ENCODE measurements around the gene CIPC.

CIPC gene

DNA sequence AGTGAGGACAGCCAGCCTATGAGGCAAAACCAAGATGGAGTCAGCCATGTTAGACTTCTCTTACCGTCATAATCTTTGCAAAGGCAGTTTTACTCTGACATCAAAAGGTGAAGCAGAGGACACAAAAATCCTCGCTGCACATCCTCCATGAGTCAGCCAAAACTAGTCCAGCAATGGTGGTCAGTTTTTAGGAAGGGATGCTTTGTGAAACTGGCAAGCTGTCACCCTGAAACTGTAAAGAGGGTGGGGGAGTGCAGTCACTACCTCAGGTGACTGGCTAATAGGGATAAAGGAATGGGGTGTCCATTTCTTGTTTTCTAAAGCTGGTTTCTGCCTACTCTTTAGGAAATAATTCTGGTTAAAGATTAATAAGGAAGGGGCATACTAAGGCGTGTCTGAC is 5.4 kb upstream of the CIPC start:
- H3K4me2 ChIP-seq (ENCODE audit: insufficient read depth, low read length) = no peak overlapping the region
- H3K9ac ChIP-seq (ENCODE audit: low read depth, low read length) = no peak overlapping the region
- ATAC-seq (ENCODE audit: insufficient read depth, low read depth) (no peak), DNase-seq (no peak)
- H4K20me1 ChIP-seq (ENCODE audit: insufficient read depth, low read length) = no peaks in the 10 kb centered on the region
- H2AFZ ChIP-seq (ENCODE audit: low read depth, low read length) = no peak overlapping the region
- H3K79me2 ChIP-seq (ENCODE audit: insufficient read depth, low read length) = peaks cover 8% of the 10 kb centered on the region
- H3K36me3 ChIP-seq (ENCODE audit: insufficient read depth, low read length) = no peaks in the 10 kb centered on the region
- H3K4me3 ChIP-seq (ENCODE audit: low read depth in 1 of 2, low read length in 2 of 2) = no peak overlapping the region
- peaks cover 6% of the 10 kb centered on the region for H3K9me3 ChIP-seq (ENCODE audit: insufficient read depth, low read length, severe bottlenecking)
- TF ChIP-seq, protein P1, sequence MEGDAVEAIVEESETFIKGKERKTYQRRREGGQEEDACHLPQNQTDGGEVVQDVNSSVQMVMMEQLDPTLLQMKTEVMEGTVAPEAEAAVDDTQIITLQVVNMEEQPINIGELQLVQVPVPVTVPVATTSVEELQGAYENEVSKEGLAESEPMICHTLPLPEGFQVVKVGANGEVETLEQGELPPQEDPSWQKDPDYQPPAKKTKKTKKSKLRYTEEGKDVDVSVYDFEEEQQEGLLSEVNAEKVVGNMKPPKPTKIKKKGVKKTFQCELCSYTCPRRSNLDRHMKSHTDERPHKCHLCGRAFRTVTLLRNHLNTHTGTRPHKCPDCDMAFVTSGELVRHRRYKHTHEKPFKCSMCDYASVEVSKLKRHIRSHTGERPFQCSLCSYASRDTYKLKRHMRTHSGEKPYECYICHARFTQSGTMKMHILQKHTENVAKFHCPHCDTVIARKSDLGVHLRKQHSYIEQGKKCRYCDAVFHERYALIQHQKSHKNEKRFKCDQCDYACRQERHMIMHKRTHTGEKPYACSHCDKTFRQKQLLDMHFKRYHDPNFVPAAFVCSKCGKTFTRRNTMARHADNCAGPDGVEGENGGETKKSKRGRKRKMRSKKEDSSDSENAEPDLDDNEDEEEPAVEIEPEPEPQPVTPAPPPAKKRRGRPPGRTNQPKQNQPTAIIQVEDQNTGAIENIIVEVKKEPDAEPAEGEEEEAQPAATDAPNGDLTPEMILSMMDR (IDR thresholded peaks at IDR 0.05; ENCODE audit: borderline replicate concordance, extremely low read depth, low read length, poor library complexity, severe bottlenecking) = no peak
- no peak for TF ChIP-seq EZH2 (IDR thresholded peaks at IDR 0.05; ENCODE audit: borderline replicate concordance, low read depth, low read length, severe bottlenecking)
- peaks cover 2% of the 10 kb centered on the region for H3K27me3 ChIP-seq (ENCODE audit: insufficient read depth, low read length, poor library complexity)
- H3K27ac ChIP-seq (ENCODE audit: low read length) = no peak overlapping the region
- peaks cover 10% of the 10 kb centered on the region for H3K4me1 ChIP-seq (ENCODE audit: insufficient read depth, low read length)

DNA sequence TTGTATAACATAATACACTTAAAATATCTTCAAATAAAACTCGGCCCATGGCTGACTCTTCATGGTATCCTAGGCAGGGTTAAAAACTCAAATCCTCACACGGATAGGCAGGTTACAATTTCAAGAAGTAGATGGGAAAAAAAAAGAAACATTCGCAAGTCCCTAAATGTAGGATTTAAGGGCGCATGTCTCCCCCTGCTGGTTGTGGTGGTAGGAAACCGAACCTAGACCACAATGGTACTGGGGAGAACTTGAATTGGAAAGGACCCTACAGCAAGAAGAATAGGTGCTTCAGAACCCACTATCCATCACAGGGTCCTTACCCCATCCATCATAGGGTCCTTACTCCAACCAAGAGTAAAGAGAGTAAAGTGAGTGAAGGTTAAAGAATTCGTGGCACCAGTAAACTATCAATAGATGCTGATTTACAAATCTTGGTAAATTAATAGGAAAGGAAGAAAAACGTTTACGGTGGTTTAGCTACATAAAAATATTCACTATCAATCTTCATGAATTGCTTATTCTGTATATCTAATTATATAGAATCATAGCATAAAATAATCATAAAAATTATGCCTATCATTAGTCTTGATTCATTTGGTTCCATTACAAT is 3.3 kb upstream of the CIPC start:
- Histone ChIP-seq H3K79me2 (ENCODE audit: insufficient read depth, low read length) (peaks cover 24% of the 10 kb centered on the region), H3K9me3 (ENCODE audit: insufficient read depth, low read length, severe bottlenecking) (peaks cover 6% of the 10 kb centered on the region), H3K4me3 (ENCODE audit: low read depth in 1 of 2, low read length in 2 of 2) (no peak overlapping the region), H3K27ac (ENCODE audit: low read length) (no peak overlapping the region), H2AFZ (ENCODE audit: low read depth, low read length) (no peak overlapping the region), H3K4me2 (ENCODE audit: insufficient read depth, low read length) (no peak overlapping the region), H3K36me3 (ENCODE audit: insufficient read depth, low read length) (no peaks in the 10 kb centered on the region), H4K20me1 (ENCODE audit: insufficient read depth, low read length) (no peaks in the 10 kb centered on the region), H3K9ac (ENCODE audit: low read depth, low read length) (no peak overlapping the region), H3K27me3 (ENCODE audit: insufficient read depth, low read length, poor library complexity) (no peaks in the 10 kb centered on the region), H3K4me1 (ENCODE audit: insufficient read depth, low read length) (peaks cover 24% of the 10 kb centered on the region)
- TF ChIP-seq, protein P1 (IDR thresholded peaks at IDR 0.05; ENCODE audit: borderline replicate concordance, extremely low read depth, low read length, poor library complexity, severe bottlenecking) = peak; percentile 93
- TF ChIP-seq EZH2 (IDR thresholded peaks at IDR 0.05; ENCODE audit: borderline replicate concordance, low read depth, low read length, severe bottlenecking) = no peak
- ATAC-seq (ENCODE audit: insufficient read depth, low read depth) = no peak
- DNase-seq = peak; percentile 84

DNA sequence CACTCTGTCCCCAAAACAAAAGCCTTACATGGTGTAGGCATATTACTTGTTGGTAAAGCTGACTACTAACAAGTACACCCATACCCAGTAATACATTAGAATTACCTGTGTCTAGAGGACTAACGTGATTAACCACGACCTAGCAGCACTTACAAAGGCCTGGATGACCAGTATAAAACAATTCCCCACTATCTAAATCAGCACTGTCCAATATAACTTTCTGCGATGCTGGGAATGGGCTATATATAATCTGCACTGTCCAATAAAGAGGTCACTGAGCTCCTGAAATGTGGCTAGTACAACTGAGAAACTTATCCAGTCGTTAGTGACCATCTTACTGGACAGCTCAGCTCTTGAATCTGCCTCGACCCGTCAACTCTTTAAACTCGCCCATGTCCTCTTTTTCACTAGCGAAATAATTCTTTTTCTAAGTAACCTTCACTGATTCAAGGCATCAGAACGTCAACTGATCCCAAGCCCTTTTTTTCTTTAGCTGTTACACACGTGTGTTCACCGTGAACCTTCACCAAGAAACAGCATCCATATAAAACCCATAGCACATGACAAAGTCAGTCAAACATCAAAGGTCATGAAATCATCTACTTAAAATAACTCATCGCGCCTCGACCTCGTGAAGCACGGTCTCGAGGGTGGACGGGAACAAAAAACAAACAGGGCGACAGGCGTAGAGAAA is 905 bp upstream of the CIPC start:
- TF ChIP-seq EZH2 (IDR thresholded peaks at IDR 0.05; ENCODE audit: borderline replicate concordance, low read depth, low read length, severe bottlenecking) = no peak
- TF ChIP-seq, protein P1 (IDR thresholded peaks at IDR 0.05; ENCODE audit: borderline replicate concordance, extremely low read depth, low read length, poor library complexity, severe bottlenecking) = no peak
- no peak for DNase-seq
- Histone ChIP-seq H3K4me1 (ENCODE audit: insufficient read depth, low read length) (peaks cover 28% of the 10 kb centered on the region), H3K79me2 (ENCODE audit: insufficient read depth, low read length) (peaks cover 44% of the 10 kb centered on the region), H3K9me3 (ENCODE audit: insufficient read depth, low read length, severe bottlenecking) (no peaks in the 10 kb centered on the region), H3K27me3 (ENCODE audit: insufficient read depth, low read length, poor library complexity) (no peaks in the 10 kb centered on the region), H3K27ac (ENCODE audit: low read length) (peak overlapping the region; percentile 80), H4K20me1 (ENCODE audit: insufficient read depth, low read length) (no peaks in the 10 kb centered on the region), H3K4me2 (ENCODE audit: insufficient read depth, low read length) (peak overlapping the region; percentile 78), H3K36me3 (ENCODE audit: insufficient read depth, low read length) (no peaks in the 10 kb centered on the region), H2AFZ (ENCODE audit: low read depth, low read length) (peak overlapping the region; percentile 79), H3K9ac (ENCODE audit: low read depth, low read length) (peak overlapping the region; percentile 70), H3K4me3 (ENCODE audit: low read depth in 1 of 2, low read length in 2 of 2) (peak overlapping the region; percentile 23 to 72; a peak in 3 of 4 replicates)
- no peak for ATAC-seq (ENCODE audit: insufficient read depth, low read depth)
